ENCODE results near the gene VWA5B1.

The VWA5B1 gene

DNA sequence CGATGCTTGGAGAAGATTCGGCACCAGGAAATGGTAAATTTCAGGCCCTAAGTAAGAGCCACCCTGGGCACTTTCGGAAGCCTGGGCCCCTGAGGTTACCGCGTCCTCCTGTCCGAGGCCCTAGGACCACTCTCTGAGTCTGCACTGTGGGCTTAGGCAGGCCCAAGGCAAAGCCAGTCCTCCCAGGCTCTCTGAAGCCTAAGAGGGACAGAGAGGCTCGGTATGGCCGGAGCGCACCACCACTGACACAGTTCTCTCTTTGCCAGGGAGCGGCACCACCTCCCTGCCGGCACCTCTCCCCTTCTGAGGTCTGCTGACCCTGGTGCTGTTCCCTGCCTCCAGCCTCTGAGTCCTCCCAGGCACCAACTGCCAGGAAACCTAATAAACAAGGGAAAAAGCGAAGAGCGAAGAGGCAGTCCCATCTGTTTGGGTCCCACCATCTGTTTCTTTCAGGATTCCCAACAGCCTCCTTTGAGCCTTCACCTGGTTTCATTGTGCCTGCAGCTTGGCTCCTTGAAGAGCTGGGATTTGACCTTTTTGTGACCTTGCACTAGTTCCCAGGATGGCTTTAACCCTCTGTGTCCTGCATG is 57.7 kb downstream of the VWA5B1 start:
- DNase-seq = no peak

DNA sequence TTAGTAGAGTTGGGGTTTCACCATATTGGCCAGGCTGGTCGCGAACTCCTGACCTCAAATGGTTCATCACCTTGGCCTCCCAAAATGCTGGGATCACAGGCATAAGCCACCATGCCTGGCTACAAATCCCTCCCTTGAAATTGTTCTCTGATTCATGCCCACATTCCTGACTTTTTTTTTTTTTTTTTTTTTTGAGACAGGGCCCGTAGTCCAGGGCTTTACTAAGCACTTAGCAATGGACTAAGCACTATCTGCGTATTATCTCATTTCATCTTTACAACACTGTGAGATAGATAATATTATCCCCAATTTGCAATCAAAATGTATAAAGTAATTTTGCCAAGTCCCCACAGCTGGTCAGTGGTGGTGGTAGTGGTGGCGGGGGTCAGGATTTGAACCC is 58.9 kb downstream of the VWA5B1 start:
- DNase-seq = no peak

DNA sequence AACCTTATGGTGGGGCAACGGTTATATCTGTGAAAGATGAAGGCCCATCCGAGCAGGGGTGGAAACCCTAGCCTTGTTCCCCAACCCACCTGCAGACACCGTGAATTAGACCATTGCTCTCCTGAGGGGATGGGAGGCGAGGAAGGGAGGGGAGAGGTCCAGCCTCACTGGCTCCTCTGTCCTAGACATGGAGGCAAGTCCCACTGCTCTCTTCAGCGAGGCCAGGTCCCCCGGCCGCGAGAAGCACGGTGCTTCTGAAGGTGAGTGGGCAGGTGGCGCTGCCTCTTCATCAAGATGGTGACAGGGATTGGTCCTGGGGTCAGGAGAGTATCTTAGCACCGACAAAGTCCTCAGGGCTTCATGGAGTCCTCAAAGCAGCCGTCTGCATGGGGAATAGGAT is 59.3 kb downstream of the VWA5B1 start:
- DNase-seq = no peak

DNA sequence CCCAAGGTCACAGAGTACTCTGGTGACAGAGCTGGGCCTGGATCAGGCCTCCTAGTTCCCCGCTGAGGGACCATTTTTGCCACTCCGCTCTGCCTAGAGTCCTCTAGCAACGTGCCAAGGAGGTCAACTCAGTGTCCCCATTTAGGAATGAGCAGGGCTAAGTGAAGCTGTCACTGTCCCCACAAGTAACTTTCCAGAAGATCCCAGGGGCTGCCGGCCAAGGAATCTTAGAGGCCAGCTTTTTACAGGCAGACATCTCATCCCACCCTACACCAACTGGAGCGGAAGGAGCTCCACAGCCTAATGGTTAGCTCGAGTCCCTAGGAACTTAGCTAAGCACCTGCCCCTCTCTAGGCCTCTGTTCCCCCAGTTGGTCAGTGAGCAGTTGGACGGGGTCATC is 59.7 kb downstream of the VWA5B1 start:
- no peak for DNase-seq

DNA sequence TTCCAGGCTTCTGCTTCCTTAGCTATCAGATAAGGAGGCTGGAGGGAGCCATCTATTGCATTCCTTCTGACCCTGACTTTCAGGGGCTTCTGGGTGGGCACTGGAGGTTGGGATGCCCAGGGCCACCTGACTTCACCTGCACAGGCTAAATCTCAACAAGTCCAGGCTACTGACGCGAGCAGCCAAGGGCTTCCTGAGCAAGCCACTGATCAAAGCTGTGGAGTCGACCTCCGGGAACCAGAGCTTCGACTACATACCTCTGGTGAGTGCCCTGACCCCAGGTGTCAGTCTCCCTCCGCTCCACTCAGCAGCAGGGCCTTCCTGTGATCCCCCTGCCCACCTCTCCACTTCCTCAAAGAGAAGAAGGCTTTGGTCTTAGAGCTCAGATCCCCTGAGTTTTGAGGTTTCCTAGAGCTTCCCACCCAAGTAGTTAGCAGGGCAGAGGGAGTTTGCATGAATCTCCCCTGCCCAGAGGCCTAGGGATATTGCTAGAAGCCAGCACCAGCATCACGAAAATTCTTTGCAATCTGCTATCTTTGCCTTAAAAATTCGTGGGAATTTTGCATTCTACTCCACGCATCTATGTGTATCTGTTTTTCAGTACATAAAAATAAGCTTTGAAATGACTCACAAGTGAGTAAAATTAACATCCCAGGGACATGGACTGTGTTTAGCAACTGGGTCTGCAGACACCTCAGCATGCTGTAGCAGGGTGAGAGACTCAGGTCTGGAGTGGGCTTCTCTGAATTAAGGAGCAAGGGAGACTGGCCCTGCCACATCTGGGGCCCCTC is 61.4 kb downstream of the VWA5B1 start:
- no peak for DNase-seq

DNA sequence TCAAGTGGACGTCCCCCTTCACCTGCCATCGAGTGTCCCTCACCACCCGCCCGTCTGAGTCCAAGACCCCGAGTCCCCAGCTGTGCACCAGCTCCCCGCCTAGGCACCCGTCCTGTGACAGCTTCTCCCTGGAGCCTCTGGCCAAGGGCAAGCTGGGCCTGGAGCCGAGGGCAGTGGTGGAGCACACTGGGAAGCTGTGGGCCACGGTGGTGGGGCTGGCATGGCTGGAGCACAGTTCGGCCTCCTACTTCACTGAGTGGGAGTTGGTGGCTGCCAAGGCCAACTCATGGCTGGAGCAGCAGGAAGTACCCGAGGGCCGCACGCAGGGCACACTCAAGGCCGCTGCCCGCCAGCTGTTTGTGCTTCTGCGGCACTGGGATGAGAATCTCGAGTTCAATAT is 63.2 kb downstream of the VWA5B1 start:
- DNase-seq = no peak

DNA sequence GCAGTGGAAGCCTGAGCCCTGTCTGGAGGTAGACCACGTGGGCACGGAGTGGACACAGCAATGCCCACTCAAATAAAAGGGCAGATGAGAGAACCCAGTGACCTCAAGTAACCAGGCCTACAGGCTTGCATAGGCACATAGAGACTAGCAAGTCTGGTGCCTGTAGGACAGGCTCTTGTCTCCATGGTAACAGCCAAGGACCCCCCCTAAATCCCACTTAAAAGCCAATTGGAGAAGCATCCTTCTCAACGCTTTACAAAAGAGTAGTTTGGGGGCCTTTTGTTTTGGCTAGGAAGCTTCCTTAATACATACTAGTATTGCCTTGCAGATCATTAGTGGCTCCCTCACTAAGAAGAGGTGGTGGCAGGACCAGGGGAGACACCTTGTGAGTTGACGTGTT is 63.9 kb downstream of the VWA5B1 start:
- DNase-seq = no peak

DNA sequence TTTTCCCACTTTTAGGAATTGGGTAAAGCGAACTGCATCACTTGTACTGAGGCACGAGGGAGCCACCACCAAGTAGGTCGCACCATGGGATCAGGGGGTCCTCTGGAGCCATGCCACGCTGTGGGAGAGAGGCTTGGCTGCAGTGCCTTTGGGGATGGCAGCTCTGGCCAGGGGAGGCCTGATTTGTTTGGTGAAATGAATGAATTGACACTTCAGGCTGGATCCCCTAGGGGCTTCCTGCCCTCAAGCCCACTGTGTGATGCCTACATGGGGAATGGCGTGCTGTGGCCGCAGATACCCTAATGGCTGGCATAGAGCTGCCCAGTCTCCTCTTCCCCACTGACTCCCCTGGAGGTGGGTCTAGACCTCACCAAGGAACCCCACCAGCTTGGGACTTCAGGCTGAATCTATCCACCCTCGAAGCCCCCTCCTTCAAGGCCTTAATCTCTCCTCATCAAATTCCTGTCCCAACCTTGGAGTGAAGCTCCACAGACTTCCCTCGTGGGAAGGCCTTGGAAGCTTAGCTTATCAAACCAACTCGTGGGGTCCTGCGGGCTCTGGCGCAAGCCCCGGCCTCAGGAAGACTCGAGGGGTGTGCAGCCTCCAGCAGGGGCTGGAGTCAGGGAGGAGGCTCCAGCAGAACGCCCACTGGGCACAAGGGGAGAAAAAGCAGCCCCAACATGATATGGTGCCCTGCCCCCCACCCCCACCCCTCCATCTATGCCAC is 64.6 kb downstream of the VWA5B1 start:
- no peak for DNase-seq

DNA sequence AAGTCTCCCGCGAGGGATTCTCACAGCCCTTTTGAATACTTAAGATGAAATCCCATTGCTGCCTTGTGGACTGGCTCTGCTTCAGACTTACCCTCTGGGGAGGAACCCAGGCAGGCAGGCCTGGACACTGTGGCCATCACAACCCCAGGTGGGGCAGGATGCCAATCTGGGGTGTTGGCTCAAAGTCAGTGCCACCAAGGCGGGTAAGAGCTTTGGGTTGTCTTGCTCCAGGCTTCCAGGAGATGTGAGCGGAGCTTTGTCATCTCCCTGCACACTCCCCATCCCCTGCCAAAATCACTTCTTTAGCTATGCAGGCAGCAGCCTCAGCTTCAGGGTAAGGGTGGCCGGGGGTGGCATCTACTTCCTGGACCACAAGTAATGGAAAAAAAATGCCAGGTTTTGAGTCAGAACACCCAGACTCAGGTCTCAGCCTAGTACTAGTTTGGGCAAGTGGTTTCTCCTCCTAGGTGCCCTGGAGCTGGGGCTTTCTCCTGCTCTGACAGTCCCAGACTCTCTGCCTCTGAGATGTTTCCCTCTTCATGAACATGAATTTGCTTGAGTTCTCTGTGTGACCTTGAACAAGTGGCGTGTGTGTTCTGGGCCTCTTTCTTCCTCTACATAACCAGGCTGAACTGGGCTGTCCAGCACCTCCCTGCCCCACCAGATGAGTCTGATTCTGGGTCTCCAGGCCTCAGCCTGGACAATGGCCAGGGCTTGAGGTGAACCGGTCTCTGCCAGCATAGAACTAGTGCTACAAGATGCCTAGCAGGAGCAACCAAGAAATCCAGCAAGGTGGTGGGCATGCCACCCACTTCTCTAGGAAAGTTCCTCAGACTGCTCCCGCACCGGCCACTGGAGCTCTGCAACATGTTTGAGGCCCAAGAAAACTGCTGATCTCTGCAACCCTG is 65.4 kb downstream of the VWA5B1 start:
- DNase-seq = no peak

DNA sequence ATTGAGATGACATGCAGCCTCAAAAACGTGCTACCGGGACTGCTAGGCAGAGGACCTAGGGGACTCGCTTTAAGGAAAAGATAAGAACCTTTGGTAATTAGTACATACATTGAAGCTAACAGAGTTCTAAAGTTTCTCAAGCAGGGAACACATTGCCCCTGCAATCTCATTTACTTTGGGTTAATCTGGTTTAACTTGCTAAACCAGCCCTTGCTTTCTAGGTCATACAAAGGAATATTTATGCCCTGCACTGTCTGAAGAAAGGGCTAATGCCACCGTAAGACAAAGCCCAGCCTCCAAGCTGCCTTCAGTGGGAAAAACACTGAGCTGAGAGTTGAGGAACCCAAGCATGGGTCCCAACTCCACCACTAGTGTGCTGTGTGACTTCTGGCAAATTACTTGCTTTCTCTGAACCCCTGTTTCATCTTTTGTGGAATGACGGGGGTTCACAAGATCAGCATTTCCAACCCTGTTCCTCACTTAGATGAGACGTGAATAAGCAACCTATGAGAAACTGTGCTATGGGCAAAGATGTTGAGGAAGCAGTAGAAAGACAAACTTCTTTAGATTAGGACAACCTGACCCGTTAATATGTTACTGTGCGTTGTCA is 66.3 kb downstream of the VWA5B1 start:
- no peak for DNase-seq

DNA sequence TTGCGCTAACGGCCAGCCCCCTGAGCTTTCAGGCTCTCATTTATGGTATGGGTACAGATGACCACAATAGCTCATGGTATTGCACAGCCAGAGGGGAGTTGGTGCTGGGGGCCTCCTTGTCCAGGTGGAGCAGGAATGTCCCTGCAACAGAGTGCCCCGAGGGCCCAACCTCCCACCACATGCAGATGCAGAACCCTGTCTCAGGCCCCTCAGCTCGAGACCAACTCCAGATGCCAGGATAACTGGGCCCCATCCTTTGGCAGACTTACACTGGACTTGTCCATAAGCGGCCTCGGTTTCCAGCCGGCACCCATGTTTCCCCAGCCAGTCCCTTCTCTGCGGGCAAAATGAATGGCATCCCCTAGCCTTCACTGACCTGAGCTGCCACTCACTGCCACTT is 67.1 kb downstream of the VWA5B1 start:
- no peak for DNase-seq

DNA sequence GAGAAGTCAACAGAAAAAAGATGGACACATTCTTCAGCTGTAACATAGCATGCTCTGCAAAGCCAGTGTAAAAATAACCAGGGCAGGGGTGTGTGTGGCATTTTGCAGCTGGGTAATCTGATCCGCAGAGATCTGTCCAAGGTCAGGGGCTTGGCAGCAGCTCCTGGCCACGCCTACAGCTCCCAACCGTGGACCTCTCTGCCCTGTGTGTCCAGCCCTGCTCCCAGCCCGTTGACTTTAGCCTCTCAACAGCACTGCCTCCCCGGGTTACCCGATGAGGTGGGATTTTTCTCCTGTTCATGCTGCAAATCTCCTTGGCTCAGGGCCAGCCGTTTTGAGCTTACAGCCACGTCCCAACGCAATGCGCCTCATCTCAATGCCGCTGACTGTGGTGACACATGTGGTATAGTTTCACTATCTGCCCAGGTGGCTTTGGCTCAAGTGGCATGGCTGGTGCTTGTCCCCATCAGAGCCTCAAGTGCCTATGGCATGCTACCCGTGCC is 68.1 kb downstream of the VWA5B1 start:
- DNase-seq = no peak

DNA sequence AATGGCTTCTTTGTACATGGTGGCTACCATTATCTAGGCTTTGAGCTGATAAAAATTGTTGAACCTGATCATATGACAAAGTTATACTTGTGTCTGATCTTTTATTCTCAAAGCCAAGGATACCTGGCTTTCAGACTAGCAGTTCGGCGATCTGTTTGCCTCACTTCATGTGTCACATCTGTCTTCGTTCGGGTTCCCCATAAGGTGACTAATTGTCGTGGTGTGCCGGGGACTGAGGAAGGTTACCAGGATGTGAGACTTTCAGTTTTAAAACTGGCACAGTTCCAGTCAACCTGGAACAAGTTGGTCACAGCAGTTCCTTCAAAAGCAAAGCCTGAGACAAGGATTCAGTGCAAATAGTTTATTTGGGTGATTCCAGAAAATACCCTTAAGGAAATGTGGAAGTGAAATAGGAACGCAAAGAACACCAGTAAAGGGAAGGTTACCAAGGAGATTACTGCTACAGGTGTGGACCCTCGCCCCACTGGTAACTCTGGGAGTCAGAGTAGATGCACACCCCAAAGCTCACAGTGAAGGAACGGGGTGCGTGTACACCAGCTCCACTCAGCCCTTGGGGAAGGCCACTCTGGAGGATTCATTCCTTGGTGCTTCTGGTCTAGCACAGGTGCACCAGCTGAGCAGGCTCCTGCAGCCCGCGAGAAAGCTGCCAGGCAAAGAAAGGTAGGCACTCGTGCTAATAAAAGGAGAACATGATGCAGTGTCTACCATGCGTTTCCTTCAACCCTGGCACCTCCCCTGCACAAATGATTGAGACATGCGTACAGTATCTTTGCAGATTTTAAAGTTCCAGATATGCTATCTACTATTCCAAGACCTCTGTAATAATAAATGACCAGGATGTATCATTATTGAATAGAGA is 69.0 kb downstream of the VWA5B1 start:
- DNase-seq = no peak

DNA sequence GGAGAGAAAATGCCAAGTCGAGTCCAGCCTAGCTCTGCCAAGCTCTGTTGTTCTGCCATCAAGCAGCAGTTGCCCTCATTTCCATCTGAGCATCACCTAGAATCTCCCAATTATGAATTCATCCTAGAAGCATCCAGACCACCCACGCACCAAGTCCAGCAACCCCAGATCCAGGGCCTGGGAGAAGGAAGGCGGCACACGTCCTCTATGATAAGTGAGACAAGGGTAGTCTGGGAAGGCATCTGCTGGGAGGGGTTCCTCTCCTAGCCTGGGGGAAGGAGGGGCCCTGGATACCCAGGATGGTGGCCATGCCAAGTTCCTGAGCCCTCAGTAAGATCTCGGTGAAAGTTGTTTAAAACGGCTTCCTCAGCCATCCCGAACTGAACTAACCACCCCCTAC is 70.7 kb downstream of the VWA5B1 start:
- no peak for DNase-seq

DNA sequence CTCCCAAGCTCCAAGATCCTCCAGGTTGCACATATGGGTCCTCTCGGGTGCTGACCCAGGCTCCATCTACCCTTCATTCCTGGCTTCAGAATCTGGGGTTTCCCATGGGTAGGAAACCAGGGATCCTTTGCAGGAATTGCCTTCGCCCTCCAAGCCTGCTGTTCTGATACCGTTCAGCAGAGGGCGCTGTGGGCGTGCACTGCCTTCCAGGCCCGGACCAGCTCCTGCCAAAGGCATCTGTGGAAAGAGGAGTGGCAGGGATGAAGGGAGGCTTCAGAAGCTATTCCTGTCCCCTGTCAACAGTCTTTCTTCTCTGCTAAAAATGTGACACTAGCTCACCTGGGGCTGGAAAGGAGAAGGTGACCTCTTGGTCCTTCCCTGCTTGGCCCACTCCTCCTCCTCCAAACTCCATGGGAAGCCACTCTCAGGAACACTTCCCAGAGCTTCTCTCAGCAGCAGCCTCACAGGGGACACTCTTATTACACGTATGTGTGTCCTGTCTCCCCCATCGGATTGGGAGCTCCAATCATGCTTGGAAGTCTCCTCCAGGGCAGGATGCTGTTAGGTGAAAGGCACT is 71.2 kb downstream of the VWA5B1 start:
- no peak for DNase-seq

DNA sequence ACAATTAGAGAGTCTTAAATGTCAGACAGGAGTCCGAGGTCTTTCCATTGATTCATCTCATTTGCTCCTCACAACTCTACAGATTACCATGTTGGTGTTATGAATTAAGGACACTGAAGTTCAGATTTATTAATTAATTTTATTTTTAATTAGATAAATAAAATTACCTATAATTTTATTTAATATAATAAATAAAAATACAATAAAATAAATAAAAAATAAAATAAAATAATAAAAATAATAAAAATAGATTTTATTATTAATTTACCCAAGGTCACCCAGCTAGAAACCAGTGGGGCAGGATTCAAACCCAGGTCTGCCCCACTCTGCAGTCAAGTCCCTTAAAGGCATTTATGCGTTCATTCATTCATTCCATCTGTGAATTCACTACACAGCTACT is 72.2 kb downstream of the VWA5B1 start:
- no peak for DNase-seq

DNA sequence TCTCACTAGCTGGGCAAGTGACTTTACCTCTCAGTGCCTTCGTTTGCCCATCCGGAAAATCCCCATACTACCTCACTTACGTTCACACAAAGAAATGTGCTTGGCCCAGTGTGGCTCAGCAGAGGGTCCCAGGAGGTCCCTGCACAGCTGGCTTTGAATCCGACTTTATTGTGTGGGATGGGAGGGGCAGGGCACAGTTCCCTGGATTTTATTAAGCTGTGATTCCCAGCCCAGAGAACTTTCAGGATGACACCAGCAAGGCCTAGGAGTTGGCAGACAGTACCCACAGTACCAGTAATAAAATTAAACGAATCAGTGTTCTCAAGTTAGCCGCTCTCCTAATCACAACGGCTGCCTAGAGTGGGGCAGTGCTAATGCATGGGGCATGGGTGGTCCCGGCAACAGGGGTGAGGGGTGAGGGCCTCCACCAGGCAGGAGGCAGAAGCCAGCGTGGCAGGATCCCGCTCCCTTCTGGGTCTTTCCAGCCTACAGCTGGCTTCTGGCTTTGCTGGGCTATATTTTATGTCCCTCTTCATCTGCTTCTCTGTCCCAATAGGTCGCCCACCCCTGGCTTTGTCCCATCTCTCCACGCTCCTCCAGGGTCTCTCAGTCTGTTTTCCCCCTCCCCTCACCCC is 74.9 kb downstream of the VWA5B1 start:
- no peak for DNase-seq

DNA sequence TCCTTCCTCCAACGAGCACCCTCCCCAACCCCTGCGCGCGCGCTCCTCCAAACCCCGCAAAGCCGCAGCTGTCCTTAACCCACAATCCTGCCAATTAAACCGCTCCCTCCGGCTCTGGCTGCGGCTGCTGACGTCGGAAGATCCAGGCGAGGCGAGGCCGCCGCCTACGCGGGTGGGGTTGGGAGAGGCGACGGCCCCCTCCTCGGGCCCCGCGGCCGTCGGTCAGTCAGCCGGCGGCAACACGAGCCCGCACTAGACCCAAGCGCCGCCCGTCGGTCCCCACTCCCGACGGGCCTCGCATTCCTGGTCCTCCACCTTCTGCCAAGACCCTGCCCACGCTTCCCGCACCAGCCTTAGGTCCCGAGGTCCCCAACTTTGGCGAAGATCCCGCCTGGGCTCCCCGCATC is 75.4 kb downstream of the VWA5B1 start:
- no peak for DNase-seq

DNA sequence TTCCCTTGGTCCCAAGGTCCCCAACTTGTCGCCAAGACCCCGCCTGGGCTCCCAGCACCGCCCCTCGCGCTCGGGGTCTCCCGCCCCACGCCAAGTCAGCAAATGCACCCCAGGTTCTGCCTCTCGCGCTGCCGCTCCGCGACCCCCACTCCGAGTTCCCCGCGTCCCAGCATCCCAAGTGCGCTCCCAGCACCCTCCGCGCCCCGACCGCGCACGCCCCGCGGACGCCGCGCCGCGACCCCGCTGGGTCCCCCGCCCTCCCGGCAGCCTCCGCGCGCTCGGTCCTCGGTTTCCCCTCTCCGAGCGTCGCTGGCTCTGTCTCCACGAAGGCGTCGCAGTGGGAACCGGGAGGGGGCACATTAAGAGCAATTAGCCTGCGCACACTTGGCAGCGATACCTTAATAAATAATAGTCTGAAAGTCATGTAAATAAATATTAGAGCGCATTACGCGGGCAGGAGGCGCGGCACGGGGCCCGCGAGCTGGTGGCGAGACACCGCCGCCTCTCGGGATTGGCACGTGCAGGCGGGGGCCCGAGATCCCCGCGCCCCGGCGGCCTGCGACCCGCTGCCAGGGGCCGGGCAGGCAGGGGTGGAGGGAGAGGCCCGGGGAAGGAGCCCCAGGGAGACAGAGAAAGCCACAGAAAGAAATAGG is 75.9 kb downstream of the VWA5B1 start:
- no peak for DNase-seq

DNA sequence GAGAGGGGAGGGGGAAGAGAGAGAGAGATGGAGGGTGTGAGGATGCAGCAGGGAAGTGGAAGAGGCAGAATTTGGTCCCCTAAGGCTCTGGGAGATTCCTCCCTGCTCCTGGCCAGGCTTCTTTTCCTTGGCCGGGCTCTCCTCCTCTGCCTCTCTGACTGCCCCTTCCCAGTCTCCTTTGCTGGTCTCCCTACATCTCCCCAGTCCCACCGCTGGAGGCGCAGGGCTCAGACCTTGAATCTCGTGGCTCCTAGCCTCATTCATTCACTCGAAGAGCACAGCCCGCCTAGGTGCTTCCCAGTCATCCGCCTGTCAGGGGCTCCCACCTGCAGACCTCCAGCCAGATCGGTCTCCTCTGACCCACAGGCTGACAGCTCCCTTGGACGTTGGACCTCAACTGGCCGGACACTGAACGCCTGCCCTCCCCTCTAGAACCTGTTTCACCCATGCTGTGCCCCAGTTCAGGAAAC is 76.5 kb downstream of the VWA5B1 start:
- no peak for DNase-seq
